ENCODE measurements around the gene M6PR. TPM values are rescaled to one million over a fixed set of nuclear protein-coding genes. Genes with fewer than 3 reads are reported as not detected.

M6PR gene
- polyA plus RNA-seq, 1 donor from 2014 or later = 52.8 TPM

GRCh38 chr12:8907513-8907912, 41.9 kb downstream of the M6PR start:
- no peaks in the 10 kb centered on the region for H4K20me1 ChIP-seq (ENCODE audit: insufficient read depth)
- H3K79me2 ChIP-seq (replicated peaks; ENCODE audit: insufficient read depth, low read length) = peaks cover 4% of the 10 kb centered on the region
- no peak overlapping the region for H2AFZ ChIP-seq (ENCODE audit: low read depth, low read length)
- no peak overlapping the region for H3K27ac ChIP-seq (ENCODE audit: low read length)
- H3F3A ChIP-seq (ENCODE audit: insufficient read depth, low read length, poor library complexity, severe bottlenecking) = no peaks in the 10 kb centered on the region
- no peak overlapping the region for H3K4me3 ChIP-seq (ENCODE audit: low read length)
- no peaks in the 10 kb centered on the region for H3K27me3 ChIP-seq (ENCODE audit: insufficient read depth, low read depth, low read length)
- no peaks in the 10 kb centered on the region for H3K9me3 ChIP-seq (ENCODE audit: low read length)
- H3K4me2 ChIP-seq (ENCODE audit: low read length) = no peak overlapping the region
- no peak overlapping the region for H3K9ac ChIP-seq (ENCODE audit: low read length)
- H3K9me2 ChIP-seq (ENCODE audit: insufficient read depth, low read length) = no peaks in the 10 kb centered on the region
- H3K36me3 ChIP-seq (ENCODE audit: insufficient read depth, low read length) = no peaks in the 10 kb centered on the region
- no peak for TF ChIP-seq EP300 (conservative IDR thresholded peaks at IDR 0.05; ENCODE audit: poor library complexity, severe bottlenecking)
- no peak for TF ChIP-seq SMC3 (conservative IDR thresholded peaks at IDR 0.05; ENCODE audit: poor library complexity)
- TF ChIP-seq POLR2AphosphoS5 (IDR thresholded peaks at IDR 0.05) = no peak
- no peak for TF ChIP-seq TAF1 (IDR thresholded peaks at IDR 0.05; ENCODE audit: low read depth)
- no peak for TF ChIP-seq CTCF (IDR thresholded peaks at IDR 0.05; ENCODE audit: poor library complexity, severe bottlenecking)
- TF ChIP-seq RAD21 (conservative IDR thresholded peaks at IDR 0.05) = no peak
- no peak for TF ChIP-seq EZH2 (IDR thresholded peaks at IDR 0.05; ENCODE audit: borderline replicate concordance, insufficient read depth, low read length, poor library complexity, severe bottlenecking)
- TF ChIP-seq MXI1 (conservative IDR thresholded peaks at IDR 0.05; ENCODE audit: poor library complexity, severe bottlenecking) = no peak
- no peak for TF ChIP-seq REST (IDR thresholded peaks at IDR 0.05; ENCODE audit: borderline replicate concordance)

- no peak for TF ChIP-seq TAF1 (IDR thresholded peaks at IDR 0.05; ENCODE audit: low read depth)
- TF ChIP-seq RAD21 (conservative IDR thresholded peaks at IDR 0.05) = no peak
- TF ChIP-seq SMC3 (conservative IDR thresholded peaks at IDR 0.05; ENCODE audit: poor library complexity) = no peak
- no peak for TF ChIP-seq REST (IDR thresholded peaks at IDR 0.05; ENCODE audit: borderline replicate concordance)
- no peak for TF ChIP-seq EP300 (conservative IDR thresholded peaks at IDR 0.05; ENCODE audit: poor library complexity, severe bottlenecking)
- no peak for TF ChIP-seq MXI1 (conservative IDR thresholded peaks at IDR 0.05; ENCODE audit: poor library complexity, severe bottlenecking)
- no peak for TF ChIP-seq CTCF (IDR thresholded peaks at IDR 0.05; ENCODE audit: poor library complexity, severe bottlenecking)
- no peak for TF ChIP-seq EZH2 (IDR thresholded peaks at IDR 0.05; ENCODE audit: borderline replicate concordance, insufficient read depth, low read length, poor library complexity, severe bottlenecking)
- TF ChIP-seq POLR2AphosphoS5 (IDR thresholded peaks at IDR 0.05) = no peak
- Histone ChIP-seq H3K9me3 (ENCODE audit: low read length) (no peaks in the 10 kb centered on the region), H3K79me2 (replicated peaks; ENCODE audit: insufficient read depth, low read length) (peaks cover 4% of the 10 kb centered on the region), H3K36me3 (ENCODE audit: insufficient read depth, low read length) (no peaks in the 10 kb centered on the region), H3K9me2 (ENCODE audit: insufficient read depth, low read length) (no peaks in the 10 kb centered on the region), H3K9ac (ENCODE audit: low read length) (no peak overlapping the region), H3K4me2 (ENCODE audit: low read length) (no peak overlapping the region), H3K27ac (ENCODE audit: low read length) (no peak overlapping the region), H3K4me3 (ENCODE audit: low read length) (no peak overlapping the region), H4K20me1 (ENCODE audit: insufficient read depth) (no peaks in the 10 kb centered on the region), H2AFZ (ENCODE audit: low read depth, low read length) (no peak overlapping the region), H3K27me3 (ENCODE audit: insufficient read depth, low read depth, low read length) (no peaks in the 10 kb centered on the region), H3F3A (ENCODE audit: insufficient read depth, low read length, poor library complexity, severe bottlenecking) (no peaks in the 10 kb centered on the region)
These were observed 42.9 kb downstream of the M6PR start for GRCh38 chr12:8906266-8907180.
